ENCODE measurements around the gene UQCR11.

UQCR11 gene

GRCh38 chr19:1613808-1614570, 8.7 kb upstream of the UQCR11 start:
- TF ChIP-seq GATA3 (IDR thresholded peaks at IDR 0.05; ENCODE audit: low read depth, low read length) (no peak), GATA2 (IDR thresholded peaks at IDR 0.05; ENCODE audit: low read depth, low read length) (no peak)

- no peak for TF ChIP-seq GATA3 (IDR thresholded peaks at IDR 0.05; ENCODE audit: low read depth, low read length)
- no peak for TF ChIP-seq GATA2 (IDR thresholded peaks at IDR 0.05; ENCODE audit: low read depth, low read length)
These were observed 7.9 kb upstream of the UQCR11 start for GRCh38 chr19:1613146-1613545.

- TF ChIP-seq GATA3 (IDR thresholded peaks at IDR 0.05; ENCODE audit: low read depth, low read length) (no peak), GATA2 (IDR thresholded peaks at IDR 0.05; ENCODE audit: low read depth, low read length) (no peak)
These were observed 7.1 kb upstream of the UQCR11 start for GRCh38 chr19:1612114-1613086.

GRCh38 chr19:1611353-1611752, 6.1 kb upstream of the UQCR11 start:
- no peak for TF ChIP-seq GATA3 (IDR thresholded peaks at IDR 0.05; ENCODE audit: low read depth, low read length)
- TF ChIP-seq GATA2 (IDR thresholded peaks at IDR 0.05; ENCODE audit: low read depth, low read length) = no peak

- no peak for TF ChIP-seq GATA2 (IDR thresholded peaks at IDR 0.05; ENCODE audit: low read depth, low read length)
- TF ChIP-seq GATA3 (IDR thresholded peaks at IDR 0.05; ENCODE audit: low read depth, low read length) = no peak
These were observed 5.3 kb upstream of the UQCR11 start for GRCh38 chr19:1610579-1610978.

- TF ChIP-seq GATA3 (IDR thresholded peaks at IDR 0.05; ENCODE audit: low read depth, low read length) (no peak), GATA2 (IDR thresholded peaks at IDR 0.05; ENCODE audit: low read depth, low read length) (no peak)
These were observed 4.6 kb upstream of the UQCR11 start for GRCh38 chr19:1609680-1610474.

GRCh38 chr19:1609103-1609396, 3.8 kb upstream of the UQCR11 start:
- no peak for TF ChIP-seq GATA3 (IDR thresholded peaks at IDR 0.05; ENCODE audit: low read depth, low read length)
- no peak for TF ChIP-seq GATA2 (IDR thresholded peaks at IDR 0.05; ENCODE audit: low read depth, low read length)

- TF ChIP-seq GATA2 (IDR thresholded peaks at IDR 0.05; ENCODE audit: low read depth, low read length) (no peak), GATA3 (IDR thresholded peaks at IDR 0.05; ENCODE audit: low read depth, low read length) (no peak)
These were observed 3.3 kb upstream of the UQCR11 start for GRCh38 chr19:1608359-1609102.

- TF ChIP-seq GATA3 (IDR thresholded peaks at IDR 0.05; ENCODE audit: low read depth, low read length) (no peak), GATA2 (IDR thresholded peaks at IDR 0.05; ENCODE audit: low read depth, low read length) (no peak)
These were observed 933 bp upstream of the UQCR11 start for GRCh38 chr19:1606138-1606651.

- no peak for TF ChIP-seq GATA2 (IDR thresholded peaks at IDR 0.05; ENCODE audit: low read depth, low read length)
These were observed 3.1 kb downstream of the UQCR11 start for GRCh38 chr19:1602091-1602707.

GRCh38 chr19:1601613-1602064, 3.6 kb downstream of the UQCR11 start:
- TF ChIP-seq GATA2 (IDR thresholded peaks at IDR 0.05; ENCODE audit: low read depth, low read length) (no peak), GATA3 (IDR thresholded peaks at IDR 0.05; ENCODE audit: low read depth, low read length) (no peak)

GRCh38 chr19:1599460-1599846, 5.8 kb downstream of the UQCR11 start:
- TF ChIP-seq GATA2 (IDR thresholded peaks at IDR 0.05; ENCODE audit: low read depth, low read length) (no peak), GATA3 (IDR thresholded peaks at IDR 0.05; ENCODE audit: low read depth, low read length) (no peak)
